PC-9 (cell line): ENCODE data around the gene NFAM1. TPM values are rescaled to one million over a fixed set of nuclear protein-coding genes. Genes with fewer than 3 reads are reported as not detected.

Experiments used
- BruUV-seq: library from RNA; stranded (reverse); fragments of 400-500 nt; replicated peaks from 2 replicates; lab custom pipeline; 2021; lab: Mats Ljungman, UMichigan
- CTCF ChIA-PET: fragments of 300-600 bp; sonication (Branson Sonifier 250); formaldehyde crosslinking; loops from one replicate; lab custom pipeline; 2022; ENCODE audit warnings: antibody characterized with exemption; lab: Charles Lee
- POLR2A ChIA-PET: fragments of 300-600 bp; sonication (Branson Sonifier 250); formaldehyde crosslinking; loops from one replicate; lab custom pipeline; 2022; ENCODE audit warnings: antibody characterized with exemption; ENCODE audit not compliant: unreplicated experiment; lab: Charles Lee
- DNase-seq, 2 experiments: peaks; one replicate each; pipeline versions ENCODE4 v3.0.0 to v3.0.0-alpha.2; 2015 to 2022; ENCODE audit warnings: mixed read lengths in 1 of 2
- H2AFZ ChIP-seq: fragments of 200-600 bp; sonication (generic); 2 replicates; pipeline ENCODE4 v1.8.1; 2017; ENCODE audit warnings: antibody characterized with exemption
- H3F3A ChIP-seq: fragments of 200-600 bp; sonication (generic); 2 replicates; pipeline ENCODE4 v1.8.1; 2017; ENCODE audit warnings: antibody characterized with exemption, mild to moderate bottlenecking, low read depth; ENCODE audit not compliant: insufficient read depth
- H3K27ac ChIP-seq: fragments of 200-600 bp; sonication (generic); 2 replicates; pipeline ENCODE4 v1.6.1; 2016; ENCODE audit warnings: mixed run types
- H3K27me3 ChIP-seq: fragments of 200-600 bp; sonication (generic); 2 replicates; pipeline ENCODE4 v1.6.1; 2016; ENCODE audit warnings: low read depth, mixed run types; ENCODE audit not compliant: insufficient read depth
- H3K36me3 ChIP-seq: fragments of 200-600 bp; sonication (generic); 2 replicates; pipeline ENCODE4 v1.6.1; 2016; ENCODE audit warnings: low read depth, mixed run types
- H3K4me1 ChIP-seq: fragments of 200-600 bp; sonication (generic); replicated peaks from 2 replicates; pipeline ENCODE4 v1.6.1; 2016; ENCODE audit warnings: mixed run types; ENCODE audit not compliant: insufficient read depth
- H3K4me2 ChIP-seq: fragments of 200-600 bp; sonication (generic); 2 replicates; pipeline ENCODE4 v1.6.1; 2017; ENCODE audit warnings: mixed run types
- H3K4me3 ChIP-seq: fragments of 200-600 bp; sonication (generic); 2 replicates; pipeline ENCODE4 v1.6.1; 2016; ENCODE audit warnings: mixed run types
- H3K79me2 ChIP-seq: fragments of 200-600 bp; sonication (generic); 2 replicates; pipeline ENCODE4 v1.6.1; 2017; ENCODE audit warnings: low read depth, mixed run types
- H3K9me2 ChIP-seq: fragments of 200-600 bp; sonication (generic); 2 replicates; pipeline ENCODE4 v1.8.1; 2017; ENCODE audit warnings: mild to moderate bottlenecking; ENCODE audit not compliant: insufficient read depth
- H3K9me3 ChIP-seq: fragments of 200-600 bp; sonication (generic); 2 replicates; pipeline ENCODE4 v1.8.1; 2016; ENCODE audit warnings: low read depth; ENCODE audit not compliant: insufficient read depth
- H4K20me1 ChIP-seq: fragments of 200-600 bp; sonication (generic); 2 replicates; pipeline ENCODE4 v1.8.1; 2017; ENCODE audit not compliant: insufficient read depth
- EZH2 ChIP-seq: fragments of 200-600 bp; sonication (generic); IDR thresholded peaks from 2 replicates; pipeline ENCODE4 v1.8.0; 2017; ENCODE audit warnings: antibody characterized with exemption, low read depth
- intact Hi-C: fragments of 100-400 bp; cut with micrococcal nuclease; formaldehyde crosslinking; loops from one replicate; pipeline ENCODE4 v1.10.0; 2022; ENCODE audit not compliant: unreplicated experiment
- total RNA-seq: library from RNA; stranded (reverse); gene quantifications from 2 replicates; pipeline ENCODE4 v1.2.3, GENCODE V29; 2021
- TF ChIP-seq, protein P1 (sequence below): fragments of 200-600 bp; sonication (generic); conservative IDR thresholded peaks from 2 replicates; pipeline ENCODE4 v1.6.1; 2017; ENCODE audit warnings: mixed run types, antibody characterized with exemption, mild to moderate bottlenecking, moderate library complexity

The NFAM1 gene
- total RNA-seq, 1 experiment from 2014 or later = not detected

DNA sequence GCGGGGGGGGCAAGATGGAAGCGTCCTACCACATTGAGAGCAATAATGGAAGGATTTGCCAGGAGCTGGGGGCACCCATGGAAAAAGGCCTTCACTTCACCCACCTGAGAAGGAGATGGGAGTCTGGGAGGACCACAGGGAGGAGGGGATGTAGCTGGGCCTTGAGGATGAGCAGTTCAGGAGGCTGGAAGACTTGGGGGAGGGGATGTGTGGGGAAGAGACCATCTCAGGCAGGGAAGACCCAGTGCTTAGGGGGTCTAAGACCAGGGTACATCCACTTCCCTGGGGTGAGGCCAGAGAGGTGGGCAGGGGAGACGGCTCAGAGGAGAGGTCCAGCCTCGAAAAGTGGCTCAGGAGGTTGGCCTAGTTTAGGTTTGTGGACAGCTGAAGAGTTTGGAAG is 90.4 kb downstream of the NFAM1 start:
- CTCF ChIA-PET = no interaction called here

DNA sequence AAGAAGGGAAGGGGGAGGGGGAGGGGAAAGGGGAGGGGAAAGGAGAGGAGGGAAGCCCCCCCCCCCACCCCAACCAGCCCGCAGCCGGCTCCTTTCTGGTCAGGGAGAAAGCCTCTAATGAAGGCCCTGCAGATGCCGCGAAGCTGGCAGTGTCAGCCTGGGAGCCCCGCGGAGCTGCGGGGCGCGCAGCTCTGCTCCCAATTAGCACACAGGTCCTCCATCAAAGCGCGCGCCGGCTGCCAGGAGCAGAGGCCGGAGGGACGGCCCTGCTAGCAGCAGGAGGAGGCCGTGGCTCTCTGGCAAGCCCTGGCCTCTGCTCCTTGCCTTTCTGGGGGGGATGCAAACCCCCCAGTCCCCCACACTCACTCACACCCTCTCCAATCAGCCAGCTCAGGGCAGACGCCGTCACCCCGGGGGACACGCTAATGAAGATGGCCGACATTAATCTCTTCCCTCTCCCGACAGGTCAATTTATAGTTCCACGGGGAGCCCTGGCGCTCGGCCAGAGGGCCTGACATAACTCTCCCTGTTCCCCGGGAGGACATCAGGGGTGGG is 91.3 kb downstream of the NFAM1 start:
- DNase-seq = no peak
- Histone ChIP-seq H3K79me2 (no peaks in the 10 kb centered on the region), H3K27me3 (no peaks in the 10 kb centered on the region), H3K4me2 (no peak overlapping the region), H4K20me1 (no peaks in the 10 kb centered on the region), H3K36me3 (no peaks in the 10 kb centered on the region), H3K9me3 (no peaks in the 10 kb centered on the region), H3K4me1 (no peaks in the 10 kb centered on the region), H3K9me2 (no peaks in the 10 kb centered on the region), H3K4me3 (no peak overlapping the region), H2AFZ (no peak overlapping the region), H3K27ac (no peak overlapping the region), H3F3A (peaks cover 6% of the 10 kb centered on the region; the same call in 1 of the 2 replicates)
- intact Hi-C loops = no loop called here
- CTCF ChIA-PET = no interaction called here
- no TSS peak for BruUV-seq
- POLR2A ChIA-PET = no interaction called here
- no peak for TF ChIP-seq EZH2
- TF ChIP-seq, protein P1, sequence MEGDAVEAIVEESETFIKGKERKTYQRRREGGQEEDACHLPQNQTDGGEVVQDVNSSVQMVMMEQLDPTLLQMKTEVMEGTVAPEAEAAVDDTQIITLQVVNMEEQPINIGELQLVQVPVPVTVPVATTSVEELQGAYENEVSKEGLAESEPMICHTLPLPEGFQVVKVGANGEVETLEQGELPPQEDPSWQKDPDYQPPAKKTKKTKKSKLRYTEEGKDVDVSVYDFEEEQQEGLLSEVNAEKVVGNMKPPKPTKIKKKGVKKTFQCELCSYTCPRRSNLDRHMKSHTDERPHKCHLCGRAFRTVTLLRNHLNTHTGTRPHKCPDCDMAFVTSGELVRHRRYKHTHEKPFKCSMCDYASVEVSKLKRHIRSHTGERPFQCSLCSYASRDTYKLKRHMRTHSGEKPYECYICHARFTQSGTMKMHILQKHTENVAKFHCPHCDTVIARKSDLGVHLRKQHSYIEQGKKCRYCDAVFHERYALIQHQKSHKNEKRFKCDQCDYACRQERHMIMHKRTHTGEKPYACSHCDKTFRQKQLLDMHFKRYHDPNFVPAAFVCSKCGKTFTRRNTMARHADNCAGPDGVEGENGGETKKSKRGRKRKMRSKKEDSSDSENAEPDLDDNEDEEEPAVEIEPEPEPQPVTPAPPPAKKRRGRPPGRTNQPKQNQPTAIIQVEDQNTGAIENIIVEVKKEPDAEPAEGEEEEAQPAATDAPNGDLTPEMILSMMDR = no peak

More for the DNA sequence above, 90.4 kb downstream of the NFAM1 start:
- Histone ChIP-seq H3F3A (peaks cover 6% of the 10 kb centered on the region; the same call in 1 of the 2 replicates), H2AFZ (no peak overlapping the region), H3K4me3 (no peak overlapping the region), H3K9me3 (no peaks in the 10 kb centered on the region), H3K27me3 (no peaks in the 10 kb centered on the region), H3K36me3 (no peaks in the 10 kb centered on the region), H3K27ac (no peak overlapping the region), H3K4me1 (no peaks in the 10 kb centered on the region), H3K4me2 (no peak overlapping the region), H4K20me1 (no peaks in the 10 kb centered on the region), H3K79me2 (no peaks in the 10 kb centered on the region), H3K9me2 (no peaks in the 10 kb centered on the region)
- intact Hi-C loops = no loop called here
- no peak for DNase-seq
- no TSS peak for BruUV-seq
- TF ChIP-seq, protein P1 = no peak
- TF ChIP-seq EZH2 = no peak
- POLR2A ChIA-PET = no interaction called here

DNA sequence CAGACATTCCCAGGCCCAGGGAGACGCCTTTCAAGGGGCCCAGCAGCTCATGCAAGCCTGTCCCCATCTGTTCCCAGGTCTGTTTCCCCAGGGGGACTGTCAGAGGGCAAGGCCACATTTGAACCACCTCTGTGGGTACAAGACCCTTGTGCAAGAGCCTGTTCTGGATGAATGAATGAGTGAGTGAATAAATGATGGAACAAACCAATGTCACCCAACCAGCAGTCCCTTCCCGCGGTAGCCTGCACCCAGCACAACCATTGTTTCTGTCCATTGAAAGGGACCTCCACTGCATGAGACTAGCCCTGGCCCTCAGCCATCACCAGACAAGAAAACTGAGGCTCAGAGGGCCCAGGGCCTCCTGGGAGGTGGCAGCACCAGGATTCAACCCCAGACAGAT is 92.1 kb downstream of the NFAM1 start:
- BruUV-seq = no TSS peak
- Histone ChIP-seq H3K36me3 (no peaks in the 10 kb centered on the region), H3K9me2 (no peaks in the 10 kb centered on the region), H3K27me3 (no peaks in the 10 kb centered on the region), H3K4me2 (no peak overlapping the region), H3K79me2 (no peaks in the 10 kb centered on the region), H3K4me1 (no peaks in the 10 kb centered on the region), H3K27ac (no peak overlapping the region), H4K20me1 (peaks cover 3% of the 10 kb centered on the region; the same call in 1 of the 2 replicates), H2AFZ (no peak overlapping the region), H3K9me3 (no peaks in the 10 kb centered on the region), H3K4me3 (no peak overlapping the region), H3F3A (peaks cover 6% of the 10 kb centered on the region; the same call in 1 of the 2 replicates)
- ChIA-PET POLR2A (no interaction called here), CTCF (no interaction called here)
- intact Hi-C loops = no loop called here
- no peak for DNase-seq
- TF ChIP-seq, protein P1 = no peak
- TF ChIP-seq EZH2 = no peak
